ENCODE measurements around the gene ARX.
A peak's percentile ranks its signal among the peaks of the same experiment; 100 is the strongest.

Gene ARX

GRCh38 chrX:25015486-25016360 is at the start of gene ARX:
Gene ARX, minus strand, starts transcription at chrX:25015965. Its CDS starts 228 bp downstream, at chrX:25015737.
- H3K4me1 ChIP-seq (ENCODE audit: control insufficient read depth in 1 of 2, insufficient read depth in 2 of 2, low read length in 2 of 2), result peaks cover 0 to 24% of the 10 kb centered on the region in 2 donors
- no peak within 1 kb of the TSS for H3K27ac ChIP-seq (ENCODE audit: low read length)
- H3K9me3 ChIP-seq (ENCODE audit: control insufficient read depth in 1 of 2, low read length in 2 of 2), result no peaks in the 10 kb centered on the region
- peak within 1 kb of the TSS in 1 of 2 donors; percentile 24 for H3K4me3 ChIP-seq (ENCODE audit: low read depth in 1 of 2, low read length in 2 of 2)
- no peaks in the 10 kb centered on the region for H3K36me3 ChIP-seq (ENCODE audit: control insufficient read depth in 1 of 2, insufficient read depth in 2 of 2, low read length in 2 of 2)
- peaks cover 52% of the 10 kb centered on the region for H3K27me3 ChIP-seq (ENCODE audit: low read depth, low read length)

- H3K27me3 ChIP-seq (ENCODE audit: low read depth, low read length), result no peaks in the 10 kb centered on the region
- no peaks in the 10 kb centered on the region for H3K9me3 ChIP-seq (ENCODE audit: control insufficient read depth in 1 of 2, low read length in 2 of 2)
- no peaks in the 10 kb centered on the region for H3K36me3 ChIP-seq (ENCODE audit: control insufficient read depth in 1 of 2, insufficient read depth in 2 of 2, low read length in 2 of 2)
- H3K4me1 ChIP-seq (ENCODE audit: control insufficient read depth in 1 of 2, insufficient read depth in 2 of 2, low read length in 2 of 2), result no peaks in the 10 kb centered on the region
- H3K27ac ChIP-seq (ENCODE audit: low read length), result no peak overlapping the region
- H3K4me3 ChIP-seq (ENCODE audit: low read depth in 1 of 2, low read length in 2 of 2), result no peak overlapping the region
Measured at GRCh38 chrX:25059273-25059672, 43.5 kb upstream of the ARX start.

GRCh38 chrX:25052798-25053534 is 37.2 kb upstream of the ARX start:
- Histone ChIP-seq H3K4me1 (ENCODE audit: control insufficient read depth in 1 of 2, insufficient read depth in 2 of 2, low read length in 2 of 2) (no peaks in the 10 kb centered on the region), H3K36me3 (ENCODE audit: control insufficient read depth in 1 of 2, insufficient read depth in 2 of 2, low read length in 2 of 2) (no peaks in the 10 kb centered on the region), H3K27ac (ENCODE audit: low read length) (no peak overlapping the region), H3K27me3 (ENCODE audit: low read depth, low read length) (no peaks in the 10 kb centered on the region), H3K4me3 (ENCODE audit: low read depth in 1 of 2, low read length in 2 of 2) (no peak overlapping the region), H3K9me3 (ENCODE audit: control insufficient read depth in 1 of 2, low read length in 2 of 2) (no peaks in the 10 kb centered on the region)

- no peaks in the 10 kb centered on the region for H3K9me3 ChIP-seq (ENCODE audit: control insufficient read depth in 1 of 2, low read length in 2 of 2)
- H3K4me3 ChIP-seq (ENCODE audit: low read depth in 1 of 2, low read length in 2 of 2), result no peak overlapping the region
- H3K27me3 ChIP-seq (ENCODE audit: low read depth, low read length), result no peaks in the 10 kb centered on the region
- H3K27ac ChIP-seq (ENCODE audit: low read length), result no peak overlapping the region
- no peaks in the 10 kb centered on the region for H3K4me1 ChIP-seq (ENCODE audit: control insufficient read depth in 1 of 2, insufficient read depth in 2 of 2, low read length in 2 of 2)
- no peaks in the 10 kb centered on the region for H3K36me3 ChIP-seq (ENCODE audit: control insufficient read depth in 1 of 2, insufficient read depth in 2 of 2, low read length in 2 of 2)
Measured at GRCh38 chrX:25049971-25050370, 34.2 kb upstream of the ARX start.

GRCh38 chrX:25049357-25049756 is 33.6 kb upstream of the ARX start:
- Histone ChIP-seq H3K4me3 (ENCODE audit: low read depth in 1 of 2, low read length in 2 of 2) (no peak overlapping the region), H3K27me3 (ENCODE audit: low read depth, low read length) (no peaks in the 10 kb centered on the region), H3K27ac (ENCODE audit: low read length) (no peak overlapping the region), H3K36me3 (ENCODE audit: control insufficient read depth in 1 of 2, insufficient read depth in 2 of 2, low read length in 2 of 2) (no peaks in the 10 kb centered on the region), H3K9me3 (ENCODE audit: control insufficient read depth in 1 of 2, low read length in 2 of 2) (no peaks in the 10 kb centered on the region), H3K4me1 (ENCODE audit: control insufficient read depth in 1 of 2, insufficient read depth in 2 of 2, low read length in 2 of 2) (no peaks in the 10 kb centered on the region)

- Histone ChIP-seq H3K36me3 (ENCODE audit: control insufficient read depth in 1 of 2, insufficient read depth in 2 of 2, low read length in 2 of 2) (no peaks in the 10 kb centered on the region), H3K4me1 (ENCODE audit: control insufficient read depth in 1 of 2, insufficient read depth in 2 of 2, low read length in 2 of 2) (no peaks in the 10 kb centered on the region), H3K27ac (ENCODE audit: low read length) (no peak overlapping the region), H3K4me3 (ENCODE audit: low read depth in 1 of 2, low read length in 2 of 2) (no peak overlapping the region), H3K27me3 (ENCODE audit: low read depth, low read length) (no peaks in the 10 kb centered on the region), H3K9me3 (ENCODE audit: control insufficient read depth in 1 of 2, low read length in 2 of 2) (no peaks in the 10 kb centered on the region)
Measured at GRCh38 chrX:25048178-25048577, 32.4 kb upstream of the ARX start.

- H3K4me3 ChIP-seq (ENCODE audit: low read depth in 1 of 2, low read length in 2 of 2), result no peak overlapping the region
- H3K36me3 ChIP-seq (ENCODE audit: control insufficient read depth in 1 of 2, insufficient read depth in 2 of 2, low read length in 2 of 2), result no peaks in the 10 kb centered on the region
- H3K27ac ChIP-seq (ENCODE audit: low read length), result no peak overlapping the region
- no peaks in the 10 kb centered on the region for H3K27me3 ChIP-seq (ENCODE audit: low read depth, low read length)
- no peaks in the 10 kb centered on the region for H3K4me1 ChIP-seq (ENCODE audit: control insufficient read depth in 1 of 2, insufficient read depth in 2 of 2, low read length in 2 of 2)
- no peaks in the 10 kb centered on the region for H3K9me3 ChIP-seq (ENCODE audit: control insufficient read depth in 1 of 2, low read length in 2 of 2)
Measured at GRCh38 chrX:25043192-25043591, 27.4 kb upstream of the ARX start.

- Histone ChIP-seq H3K27me3 (ENCODE audit: low read depth, low read length) (no peaks in the 10 kb centered on the region), H3K9me3 (ENCODE audit: control insufficient read depth in 1 of 2, low read length in 2 of 2) (no peaks in the 10 kb centered on the region), H3K27ac (ENCODE audit: low read length) (no peak overlapping the region), H3K4me1 (ENCODE audit: control insufficient read depth in 1 of 2, insufficient read depth in 2 of 2, low read length in 2 of 2) (no peaks in the 10 kb centered on the region), H3K4me3 (ENCODE audit: low read depth in 1 of 2, low read length in 2 of 2) (no peak overlapping the region), H3K36me3 (ENCODE audit: control insufficient read depth in 1 of 2, insufficient read depth in 2 of 2, low read length in 2 of 2) (no peaks in the 10 kb centered on the region)
Measured at GRCh38 chrX:25039036-25039435, 23.3 kb upstream of the ARX start.

GRCh38 chrX:25034889-25035288 is 19.1 kb upstream of the ARX start:
- no peaks in the 10 kb centered on the region for H3K27me3 ChIP-seq (ENCODE audit: low read depth, low read length)
- H3K9me3 ChIP-seq (ENCODE audit: control insufficient read depth in 1 of 2, low read length in 2 of 2), result no peaks in the 10 kb centered on the region
- no peaks in the 10 kb centered on the region for H3K36me3 ChIP-seq (ENCODE audit: control insufficient read depth in 1 of 2, insufficient read depth in 2 of 2, low read length in 2 of 2)
- H3K27ac ChIP-seq (ENCODE audit: low read length), result no peak overlapping the region
- no peaks in the 10 kb centered on the region for H3K4me1 ChIP-seq (ENCODE audit: control insufficient read depth in 1 of 2, insufficient read depth in 2 of 2, low read length in 2 of 2)
- H3K4me3 ChIP-seq (ENCODE audit: low read depth in 1 of 2, low read length in 2 of 2), result no peak overlapping the region

- H3K27me3 ChIP-seq (ENCODE audit: low read depth, low read length), result no peaks in the 10 kb centered on the region
- H3K27ac ChIP-seq (ENCODE audit: low read length), result no peak overlapping the region
- H3K4me1 ChIP-seq (ENCODE audit: control insufficient read depth in 1 of 2, insufficient read depth in 2 of 2, low read length in 2 of 2), result no peaks in the 10 kb centered on the region
- no peaks in the 10 kb centered on the region for H3K9me3 ChIP-seq (ENCODE audit: control insufficient read depth in 1 of 2, low read length in 2 of 2)
- no peak overlapping the region for H3K4me3 ChIP-seq (ENCODE audit: low read depth in 1 of 2, low read length in 2 of 2)
- H3K36me3 ChIP-seq (ENCODE audit: control insufficient read depth in 1 of 2, insufficient read depth in 2 of 2, low read length in 2 of 2), result no peaks in the 10 kb centered on the region
Measured at GRCh38 chrX:25029288-25029825, 13.6 kb upstream of the ARX start.

GRCh38 chrX:25028726-25029125 is 13.0 kb upstream of the ARX start:
- Histone ChIP-seq H3K36me3 (ENCODE audit: control insufficient read depth in 1 of 2, insufficient read depth in 2 of 2, low read length in 2 of 2) (no peaks in the 10 kb centered on the region), H3K4me1 (ENCODE audit: control insufficient read depth in 1 of 2, insufficient read depth in 2 of 2, low read length in 2 of 2) (no peaks in the 10 kb centered on the region), H3K4me3 (ENCODE audit: low read depth in 1 of 2, low read length in 2 of 2) (no peak overlapping the region), H3K27me3 (ENCODE audit: low read depth, low read length) (no peaks in the 10 kb centered on the region), H3K27ac (ENCODE audit: low read length) (no peak overlapping the region), H3K9me3 (ENCODE audit: control insufficient read depth in 1 of 2, low read length in 2 of 2) (no peaks in the 10 kb centered on the region)

Measured in muscle layer of duodenum (tissue), 2 donors.